Umbilical cord (tissue), 2 donors: ENCODE measurements around the gene NCOA1. TPM values are rescaled to one million over a fixed set of nuclear protein-coding genes. Genes with fewer than 3 reads are reported as not detected.
"Not testable (repeated sequence)": the region's sequence is repeated elsewhere in the genome, so short reads cannot be mapped to it uniquely, and the experiment has no call there.

Experiments
- DNase-seq: peaks from one replicate; pipeline ENCODE4 v3.0.0-alpha.2; 2015; ENCODE audit warnings: low spot score
- total RNA-seq: library from RNA; depleted of rRNA; stranded (reverse); fragments of >200 nt; gene quantifications from one replicate; pipeline ENCODE4 v1.2.3, GENCODE V29; 2014; ENCODE audit warnings: low replicate concordance; ENCODE audit not compliant: insufficient read depth

NCOA1 gene
- total RNA-seq, 1 donor from 2014 or later = 34.9 TPM

- no peak for DNase-seq
These were observed 134.7 kb downstream of the NCOA1 start for GRCh38 chr2:24625728-24626127.

GRCh38 chr2:24626131-24626530 is 135.1 kb downstream of the NCOA1 start:
- no peak for DNase-seq

GRCh38 chr2:24628746-24629145 is 137.7 kb downstream of the NCOA1 start:
- DNase-seq = no peak

- no peak for DNase-seq
These were observed 141.1 kb downstream of the NCOA1 start for GRCh38 chr2:24632172-24632571.

GRCh38 chr2:24635181-24635580 is 144.1 kb downstream of the NCOA1 start:
- DNase-seq = no peak

- DNase-seq = no peak
These were observed 147.5 kb downstream of the NCOA1 start for GRCh38 chr2:24638568-24638967.

- no peak for DNase-seq
These were observed 151.3 kb downstream of the NCOA1 start for GRCh38 chr2:24642351-24642750.

GRCh38 chr2:24643051-24643450 is 152.0 kb downstream of the NCOA1 start:
- DNase-seq = no peak

GRCh38 chr2:24644032-24644431 is 153.0 kb downstream of the NCOA1 start:
- DNase-seq = no peak

GRCh38 chr2:24650997-24651642 is 160.1 kb downstream of the NCOA1 start:
- DNase-seq = no peak

GRCh38 chr2:24651643-24652003 is 160.6 kb downstream of the NCOA1 start:
- no peak for DNase-seq

GRCh38 chr2:24652265-24653182 is 161.5 kb downstream of the NCOA1 start:
- no peak for DNase-seq

- no peak for DNase-seq
These were observed 166.8 kb downstream of the NCOA1 start for GRCh38 chr2:24657818-24658217.

- no peak for DNase-seq
These were observed 167.6 kb downstream of the NCOA1 start for GRCh38 chr2:24658531-24659202.

- no peak for DNase-seq
These were observed 168.8 kb downstream of the NCOA1 start for GRCh38 chr2:24659862-24660261.

- DNase-seq = no peak
These were observed 176.5 kb downstream of the NCOA1 start for GRCh38 chr2:24667542-24667941.

- no peak for DNase-seq
These were observed 180.2 kb downstream of the NCOA1 start for GRCh38 chr2:24671230-24671629.

- DNase-seq = no peak
These were observed 181.5 kb downstream of the NCOA1 start for GRCh38 chr2:24672589-24672988.

GRCh38 chr2:24675338-24675737 is 184.3 kb downstream of the NCOA1 start:
- DNase-seq = no peak

GRCh38 chr2:24676493-24676892 is 185.4 kb downstream of the NCOA1 start:
- no peak for DNase-seq

- DNase-seq = not testable (repeated sequence)
These were observed 187.0 kb downstream of the NCOA1 start for GRCh38 chr2:24678066-24678465.

GRCh38 chr2:24680196-24680595 is 189.1 kb downstream of the NCOA1 start:
- no peak for DNase-seq
